Type B pancreatic cell (in vitro differentiated cells): Measurements from ENCODE around the gene CTDNEP1. TPM values are rescaled to one million over a fixed set of nuclear protein-coding genes. Genes with fewer than 3 reads are reported as not detected.

Experiments used
- DNase-seq: peaks from one replicate; pipeline ENCODE4 v3.0.0; 2021; ENCODE audit warnings: mixed read lengths; ENCODE audit not compliant: unreplicated experiment; ENCODE audit errors: extremely low spot score
- H3K27ac Mint-ChIP-seq: 2 replicates; pipeline ENCODE4 v1.8.0; 2021; ENCODE audit warnings: mild to moderate bottlenecking, mixed read lengths
- H3K27me3 Mint-ChIP-seq: 2 replicates; pipeline ENCODE4 v1.8.0; 2021; ENCODE audit warnings: mixed read lengths
- H3K36me3 Mint-ChIP-seq: 2 replicates; pipeline ENCODE4 v1.8.0; 2021; ENCODE audit warnings: mixed read lengths
- H3K4me1 Mint-ChIP-seq: one replicate; pipeline ENCODE4 v1.8.0; 2021; ENCODE audit warnings: mixed read lengths; ENCODE audit not compliant: unreplicated experiment
- H3K4me3 Mint-ChIP-seq: 2 replicates; pipeline ENCODE4 v1.8.0; 2021; ENCODE audit warnings: mild to moderate bottlenecking, mixed read lengths
- H3K9me3 Mint-ChIP-seq: 2 replicates; pipeline ENCODE4 v1.8.0; 2021; ENCODE audit warnings: mixed read lengths
- total RNA-seq: library from RNA; stranded (reverse); gene quantifications from 2 replicates; pipeline ENCODE4 v1.2.1, GENCODE V29; 2021; ENCODE audit warnings: low replicate concordance
- TF ChIP-seq, protein P1 (sequence below): fragments of 200-600 bp; sonication (generic); conservative IDR thresholded peaks from 2 replicates; pipeline ENCODE4 v1.5.0; 2021; ENCODE audit warnings: antibody characterized with exemption, mild to moderate bottlenecking

CTDNEP1 gene
- total RNA-seq, 1 donor from 2014 or later: 138 TPM

DNA sequence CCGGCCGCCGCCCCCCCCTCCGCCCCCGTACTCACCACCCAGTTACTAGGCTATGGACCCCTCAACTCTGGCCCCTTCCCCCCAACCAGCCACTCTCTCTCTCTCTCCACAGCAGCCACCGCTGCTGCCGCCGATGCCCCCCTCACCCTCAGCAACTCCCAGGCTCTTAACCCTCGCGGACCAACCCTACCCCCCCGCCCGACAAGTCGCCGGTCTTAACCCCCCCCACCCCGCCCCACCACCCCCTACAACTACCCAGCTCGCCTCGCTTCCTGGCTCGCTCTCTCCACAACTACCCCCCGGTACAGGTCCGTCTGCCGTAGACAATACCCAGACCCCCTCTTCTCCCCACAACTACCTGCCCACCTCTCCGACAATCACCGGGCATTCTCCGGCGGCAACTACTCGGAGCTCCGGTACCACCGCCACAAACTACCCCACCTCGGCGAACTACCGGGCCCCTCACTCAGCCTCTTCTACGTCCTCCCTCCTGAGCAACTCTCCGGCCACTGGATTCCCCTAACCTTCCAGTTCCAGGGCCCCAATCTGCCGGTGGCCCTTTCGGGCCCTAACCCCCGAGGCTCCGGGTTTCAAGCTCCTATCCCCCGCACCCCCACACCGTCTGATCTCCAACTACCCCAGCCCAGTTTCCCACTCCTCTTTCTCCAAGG is 13.0 kb downstream of the CTDNEP1 start:
- Mint-ChIP-seq H3K4me1 (peaks cover 38% of the 10 kb centered on the region), H3K9me3 (no peaks in the 10 kb centered on the region), H3K27ac (peak overlapping the region; percentile 97), H3K36me3 (peaks cover 27% of the 10 kb centered on the region), H3K27me3 (peaks cover 4% of the 10 kb centered on the region), H3K4me3 (peak overlapping the region; percentile 98)
- TF ChIP-seq, protein P1, sequence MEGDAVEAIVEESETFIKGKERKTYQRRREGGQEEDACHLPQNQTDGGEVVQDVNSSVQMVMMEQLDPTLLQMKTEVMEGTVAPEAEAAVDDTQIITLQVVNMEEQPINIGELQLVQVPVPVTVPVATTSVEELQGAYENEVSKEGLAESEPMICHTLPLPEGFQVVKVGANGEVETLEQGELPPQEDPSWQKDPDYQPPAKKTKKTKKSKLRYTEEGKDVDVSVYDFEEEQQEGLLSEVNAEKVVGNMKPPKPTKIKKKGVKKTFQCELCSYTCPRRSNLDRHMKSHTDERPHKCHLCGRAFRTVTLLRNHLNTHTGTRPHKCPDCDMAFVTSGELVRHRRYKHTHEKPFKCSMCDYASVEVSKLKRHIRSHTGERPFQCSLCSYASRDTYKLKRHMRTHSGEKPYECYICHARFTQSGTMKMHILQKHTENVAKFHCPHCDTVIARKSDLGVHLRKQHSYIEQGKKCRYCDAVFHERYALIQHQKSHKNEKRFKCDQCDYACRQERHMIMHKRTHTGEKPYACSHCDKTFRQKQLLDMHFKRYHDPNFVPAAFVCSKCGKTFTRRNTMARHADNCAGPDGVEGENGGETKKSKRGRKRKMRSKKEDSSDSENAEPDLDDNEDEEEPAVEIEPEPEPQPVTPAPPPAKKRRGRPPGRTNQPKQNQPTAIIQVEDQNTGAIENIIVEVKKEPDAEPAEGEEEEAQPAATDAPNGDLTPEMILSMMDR: no peak
- DNase-seq: no peak

DNA sequence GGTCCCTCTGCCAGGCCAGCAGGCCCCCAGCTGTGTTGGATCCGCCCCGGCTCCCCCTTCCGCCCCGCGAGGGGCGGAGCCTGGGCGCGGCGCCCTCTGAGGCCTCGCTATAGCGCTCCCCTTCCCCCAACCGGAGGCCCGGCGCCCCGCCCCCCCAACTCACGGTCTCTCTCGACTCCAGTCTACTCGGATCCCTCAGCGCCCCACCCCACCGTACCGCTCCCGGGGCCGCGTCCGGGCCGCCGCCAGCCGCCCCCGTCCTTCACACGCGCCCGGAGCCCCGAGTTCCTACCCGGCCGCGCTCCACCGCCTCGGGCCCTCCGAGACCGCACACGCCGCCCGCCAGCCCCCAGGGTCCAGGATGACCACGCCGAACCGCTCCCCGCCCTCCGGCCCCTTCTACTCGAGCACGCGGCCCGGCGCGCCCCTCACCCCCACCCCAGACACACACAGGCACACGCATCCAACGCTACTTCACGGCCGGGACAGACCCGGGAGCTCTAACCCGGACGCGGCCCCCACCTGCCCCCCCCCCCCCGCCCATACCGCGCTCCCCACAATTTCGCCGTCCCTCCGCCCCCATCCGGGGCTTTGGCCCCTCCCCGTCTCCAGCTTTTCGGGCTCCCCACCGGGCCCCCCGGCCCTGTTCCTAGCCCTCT is 13.6 kb downstream of the CTDNEP1 start:
- Mint-ChIP-seq H3K9me3 (no peaks in the 10 kb centered on the region), H3K36me3 (peaks cover 27% of the 10 kb centered on the region), H3K27me3 (peaks cover 4% of the 10 kb centered on the region), H3K4me1 (peaks cover 40% of the 10 kb centered on the region), H3K27ac (peak overlapping the region; percentile 77), H3K4me3 (peak overlapping the region; percentile 98)
- DNase-seq: no peak
- TF ChIP-seq, protein P1: no peak

DNA sequence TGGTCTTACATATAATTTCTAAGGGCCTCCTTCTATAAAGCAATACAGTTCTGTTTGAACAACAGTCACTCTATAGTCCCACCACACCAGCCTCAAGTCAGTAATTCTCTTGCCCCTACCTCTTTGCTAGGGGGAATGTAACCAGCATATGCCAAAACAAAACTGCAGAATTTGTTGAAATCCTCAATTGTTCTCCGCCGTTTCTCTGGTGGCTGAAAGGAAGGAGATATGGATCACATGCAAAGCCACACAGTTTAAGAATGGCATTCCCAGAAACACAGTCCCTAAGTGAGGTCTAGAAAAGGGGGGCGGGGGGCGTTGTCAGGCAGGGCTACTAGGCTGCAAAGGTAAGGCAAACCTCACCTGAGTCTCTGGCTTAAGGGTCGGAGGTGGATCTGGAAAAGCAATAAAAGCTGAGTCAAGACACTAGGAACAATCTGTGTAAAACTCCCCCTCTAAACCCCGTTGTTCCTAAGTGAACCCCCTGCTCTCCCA is 14.2 kb downstream of the CTDNEP1 start:
- Mint-ChIP-seq H3K4me1 (peaks cover 38% of the 10 kb centered on the region), H3K27me3 (no peaks in the 10 kb centered on the region), H3K36me3 (peaks cover 24% of the 10 kb centered on the region), H3K27ac (peak overlapping the region; percentile 77), H3K9me3 (no peaks in the 10 kb centered on the region), H3K4me3 (peak overlapping the region; percentile 84)
- TF ChIP-seq, protein P1: no peak
- no peak for DNase-seq

DNA sequence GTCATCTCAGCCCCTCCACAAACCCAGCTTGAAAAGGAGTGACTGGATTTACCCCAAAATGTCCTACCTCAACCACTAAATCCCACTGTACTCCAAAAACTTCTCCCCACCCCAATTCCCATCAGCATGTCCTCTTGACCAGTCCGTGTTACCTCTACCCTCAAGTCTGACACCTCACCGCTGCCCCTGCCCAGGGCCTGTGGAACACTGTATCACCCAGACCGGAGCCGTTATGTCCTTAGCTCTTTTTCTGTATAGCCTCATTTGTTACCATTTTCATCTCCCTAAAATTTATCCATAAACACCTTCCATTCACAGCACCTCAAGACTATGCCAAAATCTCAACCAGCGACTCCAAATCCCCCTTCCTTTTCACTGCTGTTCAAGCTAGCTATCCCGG is 14.7 kb downstream of the CTDNEP1 start:
- TF ChIP-seq, protein P1: no peak
- H3K4me1 Mint-ChIP-seq: peaks cover 43% of the 10 kb centered on the region
- H3K27ac Mint-ChIP-seq: peak overlapping the region; percentile 77

DNA sequence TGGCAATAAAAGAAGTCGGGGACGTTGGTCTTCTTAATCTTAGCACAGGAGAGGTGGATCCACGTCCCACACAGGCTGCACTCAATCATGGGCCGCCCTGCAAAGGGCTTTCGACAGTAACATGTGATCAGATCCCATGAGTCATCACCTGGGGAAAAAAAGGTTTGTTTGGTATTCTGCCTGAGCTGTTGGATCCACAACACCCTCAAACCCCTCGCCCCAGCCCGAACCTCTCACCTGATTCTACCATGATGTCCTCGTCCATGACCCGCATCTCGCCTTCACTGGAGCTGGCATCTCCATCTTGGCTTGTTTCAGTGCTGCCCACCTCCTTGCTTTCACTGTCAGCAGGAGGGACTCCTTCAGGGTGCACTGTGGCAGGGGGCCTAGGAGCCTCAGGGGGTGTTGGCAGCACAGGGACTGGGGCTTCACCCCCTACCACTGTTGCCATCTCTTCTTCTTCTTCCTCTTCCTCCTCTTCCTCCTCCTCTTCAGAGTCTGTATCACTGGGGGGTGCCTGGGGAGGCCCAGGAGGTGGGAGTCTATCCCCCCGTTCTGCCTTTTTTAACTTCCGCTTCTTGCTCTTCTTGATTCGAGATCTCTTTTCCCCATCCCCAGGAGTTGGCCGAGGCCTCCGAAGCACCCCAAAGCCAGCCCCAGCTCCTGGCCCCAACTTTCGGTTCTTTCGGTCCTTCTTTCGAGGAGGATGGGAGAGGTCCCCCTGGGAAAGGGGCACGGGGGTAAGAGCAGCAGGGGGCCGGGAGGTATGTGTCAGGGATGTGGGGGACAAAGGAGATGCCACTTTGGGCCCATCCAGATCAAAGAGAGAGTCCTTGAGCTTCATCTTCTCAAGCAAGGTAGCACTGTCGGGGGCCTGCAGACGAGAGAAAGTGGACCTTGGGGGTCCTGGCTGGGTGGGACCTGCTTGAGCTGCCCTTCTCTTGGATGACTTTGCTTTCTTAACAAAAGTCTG is 15.6 kb downstream of the CTDNEP1 start:
- Mint-ChIP-seq H3K36me3 (peaks cover 22% of the 10 kb centered on the region), H3K9me3 (no peaks in the 10 kb centered on the region), H3K27me3 (no peaks in the 10 kb centered on the region), H3K4me3 (peak overlapping the region; percentile 100), H3K4me1 (peaks cover 40% of the 10 kb centered on the region), H3K27ac (peak overlapping the region; percentile 95)
- no peak for DNase-seq
- TF ChIP-seq, protein P1: no peak

More for the DNA sequence above, 14.7 kb downstream of the CTDNEP1 start:
- Mint-ChIP-seq H3K27me3 (no peaks in the 10 kb centered on the region), H3K4me3 (peak overlapping the region; percentile 84), H3K36me3 (peaks cover 28% of the 10 kb centered on the region), H3K9me3 (no peaks in the 10 kb centered on the region)
- no peak for DNase-seq
